Endothelial cell (in vitro differentiated cells): ENCODE results near the gene PRICKLE4. TPM values are rescaled to one million over a fixed set of nuclear protein-coding genes. Genes with fewer than 3 reads are reported as not detected.

Experiments
- DNase-seq: peaks from one replicate; pipeline ENCODE4 v3.0.0; 2021; ENCODE audit warnings: low spot score
- H3K27ac Mint-ChIP-seq: one replicate; pipeline ENCODE4 v1.8.0; 2021; ENCODE audit warnings: mixed read lengths, inconsistent platforms; ENCODE audit not compliant: unreplicated experiment
- H3K27me3 Mint-ChIP-seq: one replicate; pipeline ENCODE4 v1.8.0; 2021; ENCODE audit warnings: mild to moderate bottlenecking, moderate library complexity, mixed read lengths, inconsistent platforms; ENCODE audit not compliant: unreplicated experiment
- H3K36me3 Mint-ChIP-seq: one replicate; pipeline ENCODE4 v1.8.0; 2021; ENCODE audit warnings: mild to moderate bottlenecking, low read depth, mixed read lengths, inconsistent platforms; ENCODE audit not compliant: unreplicated experiment
- H3K4me1 Mint-ChIP-seq: one replicate; pipeline ENCODE4 v1.8.0; 2021; ENCODE audit warnings: mild to moderate bottlenecking, mixed read lengths, inconsistent platforms; ENCODE audit not compliant: unreplicated experiment
- H3K4me3 Mint-ChIP-seq: one replicate; pipeline ENCODE4 v1.8.0; 2021; ENCODE audit warnings: mild to moderate bottlenecking, mixed read lengths, inconsistent platforms; ENCODE audit not compliant: unreplicated experiment
- H3K9me3 Mint-ChIP-seq: one replicate; pipeline ENCODE4 v1.8.0; 2021; ENCODE audit warnings: mixed read lengths, inconsistent platforms; ENCODE audit not compliant: unreplicated experiment
- CTCF ChIP-seq: fragments of 200-600 bp; sonication (generic); IDR thresholded peaks from one replicate; pipeline ENCODE4 v1.5.0; 2021; ENCODE audit warnings: antibody characterized with exemption; ENCODE audit not compliant: unreplicated experiment
- total RNA-seq: library from RNA; stranded (reverse); fragmentation: NEBNext Ultra II Directional; extraction: Animal tissue kit (Norgen Biotek cat#: 25700); gene quantifications from one replicate; pipeline ENCODE4 v1.2.1, GENCODE V29; 2021; ENCODE audit not compliant: unreplicated experiment

The PRICKLE4 gene
- total RNA-seq, 1 donor from 2014 or later, result 20.7 TPM

- no peak for DNase-seq
- Mint-ChIP-seq H3K27me3 (peaks cover 7% of the 10 kb centered on the region), H3K27ac (peak overlapping the region; percentile 88), H3K4me1 (peaks cover 53% of the 10 kb centered on the region), H3K36me3 (peaks cover 20% of the 10 kb centered on the region), H3K4me3 (peak overlapping the region; percentile 89), H3K9me3 (no peaks in the 10 kb centered on the region)
- TF ChIP-seq CTCF, result no peak
Observed at GRCh38 chr6:41785254-41785653, 4.7 kb downstream of the PRICKLE4 start.

GRCh38 chr6:41785689-41786450 is 5.3 kb downstream of the PRICKLE4 start:
- Mint-ChIP-seq H3K36me3 (peaks cover 20% of the 10 kb centered on the region), H3K27ac (no peak overlapping the region), H3K27me3 (peaks cover 6% of the 10 kb centered on the region), H3K4me3 (peak overlapping the region; percentile 86), H3K9me3 (no peaks in the 10 kb centered on the region), H3K4me1 (peaks cover 53% of the 10 kb centered on the region)
- no peak for DNase-seq
- no peak for TF ChIP-seq CTCF

GRCh38 chr6:41786451-41787218 is 6.1 kb downstream of the PRICKLE4 start:
- Mint-ChIP-seq H3K36me3 (peaks cover 20% of the 10 kb centered on the region), H3K27me3 (peaks cover 3% of the 10 kb centered on the region), H3K4me3 (peak overlapping the region; percentile 97), H3K27ac (peak overlapping the region; percentile 64), H3K4me1 (peaks cover 46% of the 10 kb centered on the region), H3K9me3 (no peaks in the 10 kb centered on the region)
- peak; percentile 93 for DNase-seq
- peak; percentile 75 for TF ChIP-seq CTCF

- H3K36me3 Mint-ChIP-seq, result peaks cover 20% of the 10 kb centered on the region
- H3K27ac Mint-ChIP-seq, result peak within 1 kb of the TSS; percentile 95
- peak; percentile 96 for DNase-seq
- peak; percentile 90 for TF ChIP-seq CTCF
- H3K4me3 Mint-ChIP-seq, result peak within 1 kb of the TSS; percentile 97
- peaks cover 43% of the 10 kb centered on the region for H3K4me1 Mint-ChIP-seq
- no peaks in the 10 kb centered on the region for H3K9me3 Mint-ChIP-seq
- peaks cover 3% of the 10 kb centered on the region for H3K27me3 Mint-ChIP-seq
Observed at GRCh38 chr6:41787219-41787917, 6.8 kb downstream of the PRICKLE4 start, which contains the start of gene TOMM6. TSS of gene TOMM6 (plus strand) at chr6:41787694. CDS start at chr6:41787698, 4 bp downstream.
